Muscle layer of duodenum (tissue), 2 donors: ENCODE measurements around the gene CELF4.
"Not testable (repeated sequence)": the region's sequence is repeated elsewhere in the genome, so short reads cannot be mapped to it uniquely, and the experiment has no call there.

Experiments used
- H3K27ac ChIP-seq: one replicate; pipeline ENCODE4 v1.7.0; 2013; ENCODE audit warnings: mild to moderate bottlenecking, low read length
- H3K27me3 ChIP-seq: one replicate; pipeline ENCODE4 v1.7.0; 2013; ENCODE audit warnings: low read depth, mild to moderate bottlenecking, control low read depth, low read length
- H3K36me3 ChIP-seq, 2 donors: one replicate each; pipeline ENCODE4 v1.7.0; 2013; ENCODE audit warnings: low read length in 2 of 2, control low read depth in 1 of 2, mild to moderate bottlenecking in 1 of 2; ENCODE audit not compliant: insufficient read depth in 2 of 2, control insufficient read depth in 1 of 2
- H3K4me1 ChIP-seq, 2 donors: one replicate each; pipeline ENCODE4 v1.7.0; 2013; ENCODE audit warnings: low read length in 2 of 2, mild to moderate bottlenecking in 2 of 2, control low read depth in 1 of 2, moderate library complexity in 1 of 2; ENCODE audit not compliant: insufficient read depth in 2 of 2, control insufficient read depth in 1 of 2
- H3K4me3 ChIP-seq, 2 donors: one replicate each; pipeline ENCODE4 v1.7.0; 2013; ENCODE audit warnings: low read length in 2 of 2, low read depth in 1 of 2, mild to moderate bottlenecking in 1 of 2
- H3K9me3 ChIP-seq, 2 donors: one replicate each; pipeline ENCODE4 v1.7.0; 2013; ENCODE audit warnings: low read length in 2 of 2, control low read depth in 1 of 2, mild to moderate bottlenecking in 1 of 2; ENCODE audit not compliant: control insufficient read depth in 1 of 2
- donor health status: healthy.

CELF4 gene

GRCh38 chr18:37476182-37476581 lies 89.4 kb downstream of the CELF4 start:
- H3K36me3 ChIP-seq = no peaks in the 10 kb centered on the region
- H3K4me1 ChIP-seq = no peaks in the 10 kb centered on the region
- no peaks in the 10 kb centered on the region for H3K27me3 ChIP-seq
- H3K9me3 ChIP-seq = no peaks in the 10 kb centered on the region
- H3K4me3 ChIP-seq = no peak overlapping the region
- H3K27ac ChIP-seq = no peak overlapping the region

DNA sequence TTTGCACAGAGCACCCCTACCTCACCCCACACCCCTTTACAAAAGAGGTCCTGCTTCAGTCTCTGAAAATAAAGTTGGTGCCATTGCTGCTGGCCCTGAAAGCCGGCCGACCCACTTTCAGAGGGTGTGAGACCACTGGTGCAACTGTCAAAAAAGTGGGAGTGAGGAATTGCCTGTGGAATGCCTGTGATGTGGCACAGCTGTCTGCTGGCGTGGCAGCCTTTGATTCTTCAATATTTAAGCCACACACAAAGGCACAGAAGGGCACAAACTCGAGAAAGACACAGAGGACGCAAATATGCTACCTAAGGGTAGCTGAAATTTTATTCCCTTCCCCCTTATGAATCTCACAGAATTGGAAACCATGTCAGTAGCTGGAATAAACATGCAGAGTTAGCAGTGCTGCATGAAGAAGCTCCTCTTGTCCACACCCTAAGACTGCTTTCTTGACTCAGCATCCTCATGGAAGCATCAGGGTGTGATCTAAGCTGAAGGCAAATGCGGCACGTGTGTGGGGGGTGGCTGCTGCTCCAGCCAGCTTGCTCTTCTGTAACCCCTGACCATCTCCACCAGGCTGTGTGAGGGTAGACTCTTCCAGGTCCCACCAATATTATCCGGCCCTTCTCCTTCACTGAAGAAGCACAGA lies 92.3 kb downstream of the CELF4 start:
- Histone ChIP-seq H3K27me3 (no peaks in the 10 kb centered on the region), H3K9me3 (no peaks in the 10 kb centered on the region), H3K4me3 (no peak overlapping the region), H3K4me1 (no peaks in the 10 kb centered on the region), H3K36me3 (no peaks in the 10 kb centered on the region), H3K27ac (no peak overlapping the region)

DNA sequence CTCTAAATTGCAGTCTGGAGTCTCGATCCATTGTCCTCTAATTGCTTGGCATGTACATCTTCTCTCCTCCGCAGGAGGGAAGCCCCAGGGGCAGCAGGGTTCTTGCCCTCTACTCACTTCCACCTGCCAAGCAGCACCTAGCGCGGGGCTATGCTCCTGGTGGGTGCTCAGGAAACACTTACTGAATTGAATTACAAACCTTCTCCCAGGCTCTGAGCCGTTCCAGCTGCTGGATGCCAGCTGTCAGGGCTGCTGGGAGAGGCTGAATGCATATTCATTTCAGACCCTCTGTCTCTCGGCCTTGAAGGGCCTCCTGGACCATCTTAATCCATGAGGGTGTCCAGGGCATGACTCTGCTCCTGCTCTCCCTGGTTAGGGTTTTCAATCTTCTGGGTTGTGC lies 94.0 kb downstream of the CELF4 start:
- H3K27ac ChIP-seq = no peak overlapping the region
- H3K27me3 ChIP-seq = no peaks in the 10 kb centered on the region
- H3K4me3 ChIP-seq = no peak overlapping the region
- H3K4me1 ChIP-seq = no peaks in the 10 kb centered on the region
- H3K36me3 ChIP-seq = no peaks in the 10 kb centered on the region
- no peaks in the 10 kb centered on the region for H3K9me3 ChIP-seq

GRCh38 chr18:37470986-37471385 lies 94.6 kb downstream of the CELF4 start:
- Histone ChIP-seq H3K27ac (no peak overlapping the region), H3K4me1 (peaks cover 0 to 1% of the 10 kb centered on the region in 2 donors), H3K36me3 (no peaks in the 10 kb centered on the region), H3K9me3 (no peaks in the 10 kb centered on the region), H3K27me3 (no peaks in the 10 kb centered on the region), H3K4me3 (no peak overlapping the region)

- Histone ChIP-seq H3K9me3 (no peaks in the 10 kb centered on the region), H3K27me3 (no peaks in the 10 kb centered on the region), H3K4me1 (peaks cover 0 to 8% of the 10 kb centered on the region in 2 donors), H3K4me3 (no peak overlapping the region), H3K36me3 (no peaks in the 10 kb centered on the region), H3K27ac (no peak overlapping the region)
These were observed 98.5 kb downstream of the CELF4 start for GRCh38 chr18:37467002-37467662.

GRCh38 chr18:37465958-37466357 lies 99.6 kb downstream of the CELF4 start:
- no peak overlapping the region for H3K4me3 ChIP-seq
- peaks cover 0 to 8% of the 10 kb centered on the region in 2 donors for H3K4me1 ChIP-seq
- no peak overlapping the region for H3K27ac ChIP-seq
- H3K36me3 ChIP-seq = no peaks in the 10 kb centered on the region
- H3K27me3 ChIP-seq = no peaks in the 10 kb centered on the region
- no peaks in the 10 kb centered on the region for H3K9me3 ChIP-seq

DNA sequence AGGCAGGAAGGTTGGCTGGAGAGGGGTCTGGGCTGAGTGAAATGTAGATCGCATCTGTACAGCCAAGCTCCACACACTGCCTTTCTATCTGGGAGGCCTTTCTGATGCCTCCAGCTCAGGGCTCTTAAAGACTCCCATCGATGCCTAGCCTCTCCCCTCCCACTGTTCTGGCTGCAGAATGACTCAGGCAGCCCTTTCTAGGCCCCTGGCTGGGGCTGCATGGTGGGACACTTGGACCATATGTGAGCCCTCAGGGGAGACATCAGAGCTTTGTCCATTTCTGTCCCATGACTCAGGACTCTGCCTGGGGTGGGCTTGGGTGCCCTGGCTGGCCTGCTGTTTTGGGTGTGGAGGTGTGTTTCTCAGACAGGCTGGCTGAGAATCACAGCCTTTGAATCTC lies 101.3 kb downstream of the CELF4 start:
- Histone ChIP-seq H3K27ac (no peak overlapping the region), H3K9me3 (no peaks in the 10 kb centered on the region), H3K36me3 (no peaks in the 10 kb centered on the region), H3K4me3 (no peak overlapping the region), H3K4me1 (peaks cover 0 to 8% of the 10 kb centered on the region in 2 donors), H3K27me3 (no peaks in the 10 kb centered on the region)

GRCh38 chr18:37461329-37461728 lies 104.3 kb downstream of the CELF4 start:
- H3K36me3 ChIP-seq, H3K27me3 ChIP-seq, H3K27ac ChIP-seq, H3K9me3 ChIP-seq, H3K4me1 ChIP-seq, H3K4me3 ChIP-seq: not testable (repeated sequence)

DNA sequence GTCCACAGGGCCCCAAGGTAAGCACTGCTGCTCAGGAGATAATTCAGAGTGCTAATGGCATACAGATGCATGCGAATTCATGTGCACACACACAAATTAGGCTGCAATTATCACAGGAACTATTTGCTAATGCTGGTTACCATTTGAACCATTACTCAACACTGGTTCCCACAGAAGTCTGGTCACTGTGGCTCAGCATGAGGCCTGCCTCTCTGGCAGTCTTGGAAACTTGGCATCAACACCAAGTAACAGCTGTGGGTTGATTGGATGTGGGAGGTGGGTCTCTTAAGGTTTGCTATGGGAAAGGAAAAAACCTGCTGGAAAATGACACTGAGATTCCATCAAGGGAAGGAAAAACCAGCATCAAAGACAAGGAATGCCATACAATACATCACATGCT lies 105.0 kb downstream of the CELF4 start:
- H3K9me3 ChIP-seq = no peaks in the 10 kb centered on the region
- H3K4me1 ChIP-seq = peaks cover 0 to 3% of the 10 kb centered on the region in 2 donors
- H3K27me3 ChIP-seq = no peaks in the 10 kb centered on the region
- no peak overlapping the region for H3K4me3 ChIP-seq
- no peaks in the 10 kb centered on the region for H3K36me3 ChIP-seq
- H3K27ac ChIP-seq = no peak overlapping the region

DNA sequence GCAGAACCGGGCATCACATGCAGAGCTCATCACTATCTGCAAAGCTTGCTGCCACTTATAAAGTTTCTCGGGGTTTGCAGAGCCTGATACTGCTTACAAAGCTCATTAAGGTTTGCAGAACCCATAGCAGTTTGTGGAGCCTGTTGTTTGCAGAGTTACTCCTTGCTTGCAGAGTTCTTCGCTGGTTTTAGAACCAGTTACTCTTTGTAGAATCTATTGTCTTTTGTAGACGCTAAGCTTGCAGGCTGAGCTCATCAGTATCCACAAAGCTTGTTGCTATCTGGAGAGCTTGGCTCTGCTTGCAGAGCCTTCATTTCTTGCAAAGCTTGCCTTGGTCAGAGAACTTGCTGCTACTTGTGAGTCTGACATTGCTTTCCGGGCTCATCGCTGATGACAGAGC lies 106.9 kb downstream of the CELF4 start:
- no peaks in the 10 kb centered on the region for H3K36me3 ChIP-seq
- H3K4me1 ChIP-seq = no peaks in the 10 kb centered on the region
- no peaks in the 10 kb centered on the region for H3K9me3 ChIP-seq
- no peak overlapping the region for H3K4me3 ChIP-seq
- no peak overlapping the region for H3K27ac ChIP-seq
- no peaks in the 10 kb centered on the region for H3K27me3 ChIP-seq

GRCh38 chr18:37457753-37458152 lies 107.8 kb downstream of the CELF4 start:
- Histone ChIP-seq H3K9me3 (no peaks in the 10 kb centered on the region), H3K27me3 (no peaks in the 10 kb centered on the region), H3K36me3 (no peaks in the 10 kb centered on the region), H3K4me1 (peaks cover 0 to 7% of the 10 kb centered on the region in 2 donors), H3K4me3 (no peak overlapping the region), H3K27ac (no peak overlapping the region)

- Histone ChIP-seq H3K27me3 (no peaks in the 10 kb centered on the region), H3K27ac (no peak overlapping the region), H3K9me3 (no peaks in the 10 kb centered on the region)
These were observed 108.3 kb downstream of the CELF4 start for GRCh38 chr18:37457341-37457740.

More at GRCh38 chr18:37457341-37457740, 108.3 kb downstream of the CELF4 start:
- Histone ChIP-seq H3K4me1 (peaks cover 0 to 11% of the 10 kb centered on the region in 2 donors), H3K36me3 (no peaks in the 10 kb centered on the region), H3K4me3 (no peak overlapping the region)
